Upper lobe of right lung (tissue), 1 donor: ENCODE results near the gene GULP1. TPM values are rescaled to one million over a fixed set of nuclear protein-coding genes. Genes with fewer than 3 reads are reported as not detected.
A peak's percentile ranks its signal among the peaks of the same experiment; 100 is the strongest.
"Not testable (repeated sequence)": the region's sequence is repeated elsewhere in the genome, so short reads cannot be mapped to it uniquely, and the experiment has no call there.

Experiments used
- ATAC-seq: fragments of 200-7000 bp; cut with Tn5 transposase; one replicate; pipeline ENCODE4 v1.9.1; 2020; ENCODE audit warnings: mild to moderate bottlenecking, moderate library complexity
- DNase-seq: peaks from one replicate; pipeline ENCODE4 v3.0.0-alpha.2; 2020
- H3K27ac ChIP-seq: fragments of 200-600 bp; one replicate; pipeline ENCODE4 v1.8.0; 2022
- H3K27me3 ChIP-seq: fragments of 200-600 bp; one replicate; pipeline ENCODE4 v1.8.0; 2022; ENCODE audit warnings: mild to moderate bottlenecking
- H3K36me3 ChIP-seq: fragments of 200-600 bp; one replicate; pipeline ENCODE4 v1.8.0; 2022
- H3K4me1 ChIP-seq: fragments of 200-600 bp; one replicate; pipeline ENCODE4 v1.8.0; 2022
- H3K4me3 ChIP-seq: fragments of 200-600 bp; one replicate; pipeline ENCODE4 v1.8.0; 2022; ENCODE audit warnings: mild to moderate bottlenecking
- H3K9me3 ChIP-seq: fragments of 200-600 bp; one replicate; pipeline ENCODE4 v1.8.0; 2022
- intact Hi-C: fragments of 100-400 bp; cut with DNase I; formaldehyde crosslinking; loops from one replicate; pipeline ENCODE4 v1.11.0; 2022
- total RNA-seq: library from RNA; stranded (reverse); fragmentation: NEBNext Ultra II Directional; extraction: Animal tissue kit (Norgen Biotek cat#: 25700); gene quantifications from one replicate; pipeline ENCODE4 v1.2.1, GENCODE V29; 2021
- TF ChIP-seq, protein P1 (sequence below): fragments of 200-600 bp; IDR thresholded peaks from one replicate; pipeline ENCODE4 v1.8.0; 2022; ENCODE audit warnings: antibody characterized with exemption
- donor health status: DM: no; HTN: yes; CAD: no; lungs with severe emphysema.

The GULP1 gene
- total RNA-seq, 1 donor from 2014 or later = 30.6 TPM

DNA sequence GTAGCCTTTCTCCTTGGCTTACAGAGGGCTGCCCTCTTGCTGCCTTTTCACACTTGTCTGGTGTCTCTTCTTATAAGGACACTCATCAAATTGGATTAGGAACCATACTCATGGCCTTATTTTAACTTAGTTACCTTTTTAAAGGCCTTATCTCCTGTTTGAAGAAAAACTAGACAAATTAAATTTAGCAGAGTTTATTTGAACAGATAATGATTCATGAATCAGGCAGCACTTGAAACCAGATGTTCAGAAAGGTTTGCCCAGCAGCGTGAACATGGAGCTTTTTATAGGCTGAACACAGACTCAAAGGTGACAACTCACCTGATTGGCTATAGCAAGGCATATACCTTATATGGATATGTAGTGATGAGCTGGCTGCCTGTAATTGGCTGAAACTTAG is 238.0 kb downstream of the GULP1 start:
- TF ChIP-seq, protein P1, sequence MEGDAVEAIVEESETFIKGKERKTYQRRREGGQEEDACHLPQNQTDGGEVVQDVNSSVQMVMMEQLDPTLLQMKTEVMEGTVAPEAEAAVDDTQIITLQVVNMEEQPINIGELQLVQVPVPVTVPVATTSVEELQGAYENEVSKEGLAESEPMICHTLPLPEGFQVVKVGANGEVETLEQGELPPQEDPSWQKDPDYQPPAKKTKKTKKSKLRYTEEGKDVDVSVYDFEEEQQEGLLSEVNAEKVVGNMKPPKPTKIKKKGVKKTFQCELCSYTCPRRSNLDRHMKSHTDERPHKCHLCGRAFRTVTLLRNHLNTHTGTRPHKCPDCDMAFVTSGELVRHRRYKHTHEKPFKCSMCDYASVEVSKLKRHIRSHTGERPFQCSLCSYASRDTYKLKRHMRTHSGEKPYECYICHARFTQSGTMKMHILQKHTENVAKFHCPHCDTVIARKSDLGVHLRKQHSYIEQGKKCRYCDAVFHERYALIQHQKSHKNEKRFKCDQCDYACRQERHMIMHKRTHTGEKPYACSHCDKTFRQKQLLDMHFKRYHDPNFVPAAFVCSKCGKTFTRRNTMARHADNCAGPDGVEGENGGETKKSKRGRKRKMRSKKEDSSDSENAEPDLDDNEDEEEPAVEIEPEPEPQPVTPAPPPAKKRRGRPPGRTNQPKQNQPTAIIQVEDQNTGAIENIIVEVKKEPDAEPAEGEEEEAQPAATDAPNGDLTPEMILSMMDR = no peak
- Histone ChIP-seq H3K9me3 (no peaks in the 10 kb centered on the region), H3K27ac (no peak overlapping the region), H3K4me3 (no peak overlapping the region), H3K4me1 (no peaks in the 10 kb centered on the region), H3K36me3 (no peaks in the 10 kb centered on the region), H3K27me3 (no peaks in the 10 kb centered on the region)
- DNase-seq (no peak), ATAC-seq (no peak)
- intact Hi-C loops = loop anchor here (10.0 kb wide), 1 partner anchor 445 kb away; the partner anchor contains the start of gene COL3A1

DNA sequence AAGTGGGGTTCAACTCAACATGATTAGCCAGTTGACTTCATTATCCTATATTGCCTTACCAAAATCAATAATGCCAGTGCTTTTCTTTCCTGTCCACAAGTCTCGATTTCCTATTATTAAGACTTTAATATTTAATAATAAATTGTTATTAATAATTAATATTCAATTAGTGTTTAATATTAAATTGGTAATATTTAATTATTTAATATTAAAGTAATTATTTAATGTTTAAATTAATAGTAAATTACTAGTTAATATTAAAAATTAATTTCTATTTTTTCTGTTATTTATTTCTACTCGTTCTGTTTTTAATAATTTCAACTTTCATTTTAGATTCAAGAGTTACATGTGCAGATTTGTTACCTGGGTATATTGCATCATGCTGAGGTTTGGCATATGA is 243.2 kb downstream of the GULP1 start:
- H3K27me3 ChIP-seq = no peaks in the 10 kb centered on the region
- intact Hi-C loops = no loop called here
- H3K27ac ChIP-seq = no peak overlapping the region
- H3K9me3 ChIP-seq = no peaks in the 10 kb centered on the region
- ATAC-seq (no peak), DNase-seq (no peak)
- no peak overlapping the region for H3K4me3 ChIP-seq
- TF ChIP-seq, protein P1 = no peak
- H3K36me3 ChIP-seq = no peaks in the 10 kb centered on the region
- H3K4me1 ChIP-seq = no peaks in the 10 kb centered on the region

DNA sequence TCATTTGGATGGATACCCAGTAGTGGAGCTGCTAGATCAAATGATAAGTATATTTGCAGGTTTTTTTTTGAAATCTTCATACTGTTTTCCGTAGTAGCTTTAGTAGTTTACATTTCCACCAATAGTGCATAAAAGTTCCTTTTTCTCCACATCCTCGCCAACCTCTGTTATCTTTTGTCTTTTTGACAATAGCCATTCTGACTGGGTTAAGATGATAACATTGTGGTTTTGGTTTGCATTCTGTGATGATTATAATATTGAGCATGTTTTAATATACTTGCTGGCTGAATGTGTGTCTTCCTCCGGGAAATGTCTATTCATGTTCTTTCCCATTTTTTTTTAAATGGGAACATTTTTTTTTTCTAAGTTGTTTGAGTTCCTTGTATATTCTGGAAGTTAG is 260.0 kb downstream of the GULP1 start:
- intact Hi-C loops = no loop called here
- ATAC-seq (no peak), DNase-seq (no peak)
- Histone ChIP-seq H3K27me3 (no peaks in the 10 kb centered on the region), H3K9me3 (no peaks in the 10 kb centered on the region), H3K27ac (no peak overlapping the region), H3K36me3 (no peaks in the 10 kb centered on the region), H3K4me1 (no peaks in the 10 kb centered on the region), H3K4me3 (no peak overlapping the region)
- TF ChIP-seq, protein P1 = no peak

DNA sequence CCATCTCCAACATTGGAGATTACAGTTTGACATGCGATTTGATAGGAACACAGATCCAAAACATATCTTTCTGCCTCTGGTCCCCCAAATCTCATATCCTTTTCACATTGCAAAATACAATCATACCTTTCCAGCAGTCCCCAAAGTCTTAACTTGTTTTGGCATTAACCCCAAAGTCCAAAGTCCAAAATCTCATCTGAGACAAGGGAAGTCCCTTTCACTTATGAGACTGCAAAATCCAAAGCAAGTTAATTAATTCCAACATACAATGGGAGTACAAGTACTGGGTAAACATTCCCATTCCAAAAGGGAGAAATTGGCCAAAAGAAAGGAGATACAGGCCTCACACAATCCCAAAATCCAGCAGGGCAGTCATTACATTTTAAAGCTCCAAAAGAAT is 265.4 kb downstream of the GULP1 start:
- Histone ChIP-seq H3K27me3 (no peaks in the 10 kb centered on the region), H3K9me3 (no peaks in the 10 kb centered on the region), H3K4me3 (no peak overlapping the region), H3K36me3 (no peaks in the 10 kb centered on the region), H3K27ac (no peak overlapping the region), H3K4me1 (no peaks in the 10 kb centered on the region)
- TF ChIP-seq, protein P1 = no peak
- DNase-seq (no peak), ATAC-seq (no peak)
- intact Hi-C loops = no loop called here

DNA sequence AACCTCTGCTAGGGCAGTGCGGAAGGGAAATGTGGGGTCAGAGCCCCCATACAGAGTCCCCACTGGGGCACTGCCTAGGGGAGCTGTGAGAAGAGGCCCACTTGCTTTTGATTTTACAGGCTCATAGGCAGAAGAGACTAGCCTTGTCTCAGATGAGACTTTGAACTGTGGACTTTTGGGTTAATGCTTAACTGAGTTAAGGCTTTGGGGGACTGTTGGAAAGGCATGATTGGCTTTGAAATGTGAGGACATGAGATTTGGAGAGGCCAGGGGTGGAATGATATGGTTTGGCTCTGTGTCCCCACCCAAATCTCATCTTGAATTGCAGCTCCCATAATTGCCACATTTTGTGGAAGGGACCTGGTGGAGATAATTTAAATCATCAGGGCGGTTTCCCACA is 267.8 kb downstream of the GULP1 start:
- H3K27ac ChIP-seq, H3K36me3 ChIP-seq, H3K4me1 ChIP-seq, ATAC-seq, H3K27me3 ChIP-seq, H3K9me3 ChIP-seq, DNase-seq, H3K4me3 ChIP-seq, intact Hi-C loops: not testable (repeated sequence)

DNA sequence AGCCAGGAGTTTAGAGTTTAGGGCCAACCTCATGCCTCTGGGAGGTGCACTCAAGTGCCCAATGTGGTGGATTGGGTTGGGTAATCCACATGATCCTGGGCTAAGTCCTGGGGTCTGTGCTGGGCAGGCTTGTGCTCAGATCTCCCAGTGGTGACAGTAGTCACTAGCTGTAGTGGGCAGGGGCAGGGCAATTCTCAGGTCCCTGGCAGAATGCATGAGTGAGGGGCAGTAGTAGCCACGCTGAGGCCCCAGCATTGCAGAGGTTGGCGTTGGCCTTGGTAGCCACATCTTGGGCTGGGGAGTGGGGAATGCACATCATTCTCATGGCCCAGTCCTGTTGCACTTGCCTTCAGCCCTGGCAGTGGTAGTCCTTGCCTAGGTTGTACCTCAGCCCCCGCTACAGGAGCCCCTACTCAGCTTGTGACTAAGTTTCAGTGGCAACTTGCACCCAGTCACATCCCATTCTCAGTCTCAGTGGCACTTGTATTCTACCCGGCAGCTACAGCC is 269.9 kb downstream of the GULP1 start:
- Histone ChIP-seq H3K36me3 (no peaks in the 10 kb centered on the region), H3K4me3 (no peak overlapping the region), H3K27me3 (no peaks in the 10 kb centered on the region), H3K4me1 (no peaks in the 10 kb centered on the region), H3K9me3 (no peaks in the 10 kb centered on the region), H3K27ac (no peak overlapping the region)
- ATAC-seq (peak; percentile 38), DNase-seq (no peak)
- intact Hi-C loops = no loop called here
- TF ChIP-seq, protein P1 = no peak
